ENCODE measurements around the gene SMIM22.

Gene SMIM22

DNA sequence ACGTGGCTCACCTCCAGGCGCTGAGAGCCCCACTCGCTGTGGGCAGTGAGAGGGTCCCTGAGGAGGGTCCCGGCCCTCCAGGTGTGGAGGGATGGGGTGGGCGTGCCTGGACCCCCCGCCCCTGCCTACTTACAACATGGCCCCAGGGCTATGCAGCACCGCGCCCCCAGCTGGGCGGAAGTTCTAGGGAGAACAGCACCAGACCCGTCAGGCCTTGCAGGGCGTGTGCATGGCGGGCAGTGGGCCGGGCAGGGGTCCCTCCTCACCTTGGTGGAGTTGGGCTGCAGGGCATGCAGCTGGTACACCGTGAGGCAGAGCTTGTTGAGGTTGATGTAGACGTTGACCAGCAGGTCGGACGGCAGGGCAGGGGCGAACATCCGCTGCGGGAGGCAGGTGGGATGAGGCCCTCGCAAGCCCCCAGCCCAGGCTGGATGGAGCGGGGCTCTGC is 2.7 kb downstream of the SMIM22 start:
- no peak for DNase-seq

DNA sequence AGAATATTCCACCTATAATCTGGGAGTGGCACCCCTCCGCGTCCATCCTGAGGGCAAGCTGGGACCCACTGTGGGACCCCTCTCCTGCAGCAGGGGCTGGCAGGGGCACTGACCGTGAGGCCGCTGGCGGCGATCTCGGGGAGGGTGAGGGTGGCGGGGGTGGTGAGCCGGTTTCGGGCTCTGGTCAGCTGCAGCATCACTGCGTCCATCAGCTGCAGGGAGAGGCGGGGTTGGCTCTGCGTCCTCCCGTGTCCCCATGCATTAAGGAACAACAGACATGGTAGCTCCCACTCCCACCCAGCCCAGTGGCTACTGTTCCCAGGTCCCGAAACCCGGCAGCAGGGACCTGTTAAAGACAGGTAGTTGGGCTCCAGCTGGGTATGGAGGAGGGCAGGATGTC is 3.3 kb downstream of the SMIM22 start:
- no peak for DNase-seq

GRCh38 chr16:4799171-4799855 is 4.1 kb downstream of the SMIM22 start:
- DNase-seq = no peak

- no peak for DNase-seq
These were observed 5.3 kb downstream of the SMIM22 start for GRCh38 chr16:4800290-4801041.

DNA sequence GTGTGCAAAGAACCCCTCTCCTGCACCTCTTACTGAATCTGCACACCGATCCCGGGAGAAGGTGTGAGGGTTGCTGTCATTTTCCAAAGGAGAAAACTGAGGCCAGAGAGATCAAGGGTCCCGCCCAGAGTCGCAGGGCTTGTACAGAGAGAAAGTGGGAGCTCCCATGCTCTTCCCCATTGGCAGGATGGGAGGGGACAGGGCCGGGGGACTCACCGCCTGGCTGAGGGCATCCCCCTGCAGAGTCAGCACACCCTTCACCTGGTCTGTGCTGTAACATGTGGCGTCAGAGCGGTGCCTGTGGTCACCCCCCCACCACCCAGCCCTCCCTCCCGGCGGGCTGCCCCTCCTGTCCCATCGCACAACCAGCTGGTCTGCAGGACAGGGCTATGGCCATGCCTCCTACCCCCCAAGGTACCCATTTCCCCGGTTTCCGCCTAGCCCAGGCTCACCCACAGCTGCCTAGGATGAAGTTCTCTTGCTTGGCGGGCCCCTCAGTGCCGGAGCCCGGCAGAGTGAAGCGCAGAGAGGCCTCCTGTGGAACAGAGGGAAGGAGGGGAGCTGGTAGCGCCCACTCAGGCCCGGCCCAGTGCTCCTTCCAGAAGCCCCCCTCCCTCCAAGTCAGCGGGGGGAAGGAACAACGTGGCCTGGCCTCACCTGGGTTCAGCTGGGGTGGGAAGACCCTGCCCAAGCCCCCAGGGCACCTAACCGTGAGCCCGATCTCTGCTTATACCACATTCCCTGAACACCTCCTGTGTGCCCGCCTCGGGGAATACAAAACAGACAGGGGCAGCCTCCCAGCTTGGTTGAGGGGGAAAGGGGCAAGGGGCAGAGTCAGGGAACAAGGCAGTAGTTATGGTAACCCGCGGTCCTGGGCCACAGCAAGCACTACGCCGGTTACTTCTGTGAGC is 6.1 kb downstream of the SMIM22 start:
- DNase-seq = no peak

DNA sequence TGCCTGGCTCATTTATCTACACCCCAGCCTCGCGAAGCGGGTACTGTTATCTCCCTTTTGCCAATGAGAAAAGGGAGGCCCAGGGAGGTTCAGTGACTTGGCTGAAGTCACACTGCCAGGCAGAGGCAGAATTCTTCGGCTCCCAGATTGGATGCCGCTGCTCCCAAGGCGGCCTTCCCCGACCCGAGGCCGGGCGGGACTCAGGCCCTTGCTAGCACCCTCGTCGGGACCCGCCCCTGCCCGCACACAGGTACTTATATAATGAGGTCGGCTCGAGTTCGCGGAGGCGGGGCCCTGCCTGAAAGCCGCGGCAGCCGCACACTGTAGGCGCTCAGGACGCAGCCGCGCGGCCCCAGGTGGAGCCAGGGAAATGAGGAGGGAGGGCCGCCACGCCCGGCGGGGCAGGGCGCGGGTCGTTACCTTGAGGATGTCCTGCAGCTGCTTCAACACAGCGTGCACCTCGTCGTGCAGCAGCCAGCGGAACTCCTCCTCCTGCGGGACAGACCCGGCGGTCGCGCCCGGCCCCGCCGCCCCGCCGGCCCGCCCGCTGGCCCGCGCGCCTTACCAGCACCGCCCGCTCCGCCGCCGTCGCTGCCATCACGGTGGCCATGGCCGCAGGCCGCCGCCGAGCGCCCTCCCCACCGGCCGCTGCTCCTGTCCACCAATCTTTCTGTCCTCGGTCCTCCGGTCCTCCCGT is 6.9 kb downstream of the SMIM22 start, which contains the start of gene ROGDI:
ROGDI (minus strand) TSS at position 672 of the 697 bp plus-strand sequence; CDS start at position 610, 62 bp downstream.
- DNase-seq = peak; percentile 3

GRCh38 chr16:4802659-4803287 is 7.6 kb downstream of the SMIM22 start:
- peak; percentile 93 for DNase-seq

- DNase-seq = no peak
These were observed 8.3 kb downstream of the SMIM22 start for GRCh38 chr16:4803401-4803844.

DNA sequence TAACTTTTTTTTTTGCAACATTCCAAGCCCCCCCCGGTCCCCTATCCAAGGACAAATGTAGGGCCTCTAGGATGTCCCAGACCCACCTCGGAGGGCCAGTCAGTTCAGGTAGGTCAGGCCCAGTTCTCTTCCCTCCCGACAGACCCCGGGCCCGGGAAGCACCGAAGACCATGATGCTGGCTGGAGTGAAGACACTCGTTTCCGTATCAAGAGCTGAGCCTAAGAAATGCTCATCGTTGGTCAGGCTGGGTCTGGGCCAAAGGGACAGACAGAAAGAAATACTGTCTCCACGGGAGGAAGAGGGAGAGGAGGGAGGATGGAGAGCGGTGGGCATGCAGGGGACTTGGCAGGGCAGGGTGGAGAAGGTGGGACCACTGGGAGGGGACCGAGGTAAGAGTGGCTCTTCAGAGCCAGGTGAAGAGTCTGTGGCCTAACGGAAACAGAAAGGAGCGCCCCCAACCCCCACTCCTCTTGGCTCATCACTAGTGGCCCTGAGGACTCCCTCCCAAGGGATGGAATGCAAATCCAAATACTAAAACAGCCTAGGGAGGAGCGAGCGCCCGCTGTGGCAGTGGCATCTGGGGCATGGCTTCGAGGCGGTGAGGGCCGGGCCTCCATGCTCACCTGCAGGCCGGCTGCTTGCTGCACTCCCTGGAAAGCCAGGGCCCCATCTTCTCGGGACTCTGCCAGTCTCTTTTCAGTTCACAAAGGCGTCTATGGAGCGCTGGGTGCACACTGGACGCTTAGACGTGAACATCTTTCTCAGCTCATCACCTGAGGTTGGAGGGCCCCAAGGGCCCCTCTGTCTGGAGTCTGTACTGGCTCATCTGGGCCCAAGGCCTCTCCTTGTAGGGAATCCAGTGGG is 9.0 kb downstream of the SMIM22 start:
- no peak for DNase-seq

GRCh38 chr16:4805231-4805630 is 10.1 kb downstream of the SMIM22 start:
- no peak for DNase-seq

GRCh38 chr16:4806280-4806679 is 11.1 kb downstream of the SMIM22 start:
- no peak for DNase-seq

DNA sequence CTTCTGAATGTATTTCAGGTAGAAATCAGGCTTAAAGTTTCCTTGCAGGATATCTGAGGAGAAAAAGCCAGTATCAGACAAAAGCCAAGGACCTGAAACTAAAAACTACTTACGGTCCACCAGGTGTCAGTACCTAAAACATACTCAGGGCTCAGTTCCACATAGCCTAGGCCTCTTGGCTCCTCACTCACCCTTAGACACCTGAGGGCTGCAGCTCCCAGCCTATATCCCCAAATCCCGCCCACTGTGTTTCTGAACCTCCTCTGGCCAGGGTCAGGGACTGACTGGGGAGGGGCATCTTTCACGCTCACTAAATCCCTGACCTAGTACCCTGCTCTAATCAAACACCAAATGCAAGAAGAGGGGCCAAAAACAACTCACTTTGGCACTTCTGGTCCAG is 16.1 kb downstream of the SMIM22 start:
- no peak for DNase-seq

GRCh38 chr16:4811773-4812172 is 16.6 kb downstream of the SMIM22 start:
- DNase-seq = no peak

GRCh38 chr16:4813251-4814003 is 18.3 kb downstream of the SMIM22 start:
- DNase-seq = no peak

GRCh38 chr16:4814046-4814445 is 18.9 kb downstream of the SMIM22 start:
- peak; percentile 9 for DNase-seq

DNA sequence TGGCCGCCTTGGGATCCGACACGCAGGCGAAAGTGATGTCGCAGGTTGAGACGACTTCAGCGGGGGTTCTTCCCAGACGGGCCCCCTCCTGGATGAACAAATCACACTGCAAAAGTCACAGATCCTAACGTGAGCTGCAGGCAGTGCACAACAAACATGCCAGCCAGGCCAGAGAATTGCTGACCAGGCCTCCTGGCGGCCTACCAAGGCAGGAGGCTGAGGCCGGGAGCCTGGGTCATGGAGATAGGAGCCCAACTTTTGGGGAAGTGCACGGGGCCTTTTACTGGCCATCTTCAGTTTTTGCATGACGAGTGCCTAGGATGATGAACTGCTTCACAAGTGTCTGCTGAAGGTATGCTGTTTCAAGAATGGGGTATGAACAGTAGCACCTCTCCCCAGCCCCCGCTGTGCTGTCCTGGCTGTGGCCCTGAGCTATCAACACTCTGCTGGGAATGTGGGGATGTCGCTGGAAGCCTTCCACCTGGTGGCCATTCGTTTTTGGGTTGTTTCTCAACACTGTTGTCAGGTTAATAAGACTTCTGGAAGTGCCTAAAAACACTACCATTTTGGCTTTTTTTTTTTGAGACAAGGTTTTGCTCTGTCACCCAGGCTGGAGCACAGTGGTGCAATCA is 19.5 kb downstream of the SMIM22 start:
- DNase-seq = no peak

DNA sequence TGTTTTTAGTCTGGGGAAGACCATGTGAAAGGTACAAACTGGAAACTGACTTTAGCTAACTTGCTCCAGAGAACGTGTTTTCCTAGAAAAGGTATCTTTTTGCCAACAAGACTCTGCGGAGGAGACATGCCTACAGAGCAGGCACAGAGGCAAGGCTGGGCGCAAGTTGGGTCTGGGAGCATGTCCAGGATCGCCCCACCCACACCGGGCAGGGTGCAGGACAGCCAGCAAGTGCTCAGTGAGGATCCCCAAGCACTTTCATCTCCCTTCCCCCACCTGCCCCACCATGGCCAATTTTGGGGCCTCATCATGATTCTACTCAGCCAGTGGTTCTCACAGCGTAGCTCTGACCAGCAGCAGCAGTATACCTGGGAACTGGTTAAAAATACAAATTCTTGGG is 25.5 kb downstream of the SMIM22 start:
- DNase-seq = no peak

DNA sequence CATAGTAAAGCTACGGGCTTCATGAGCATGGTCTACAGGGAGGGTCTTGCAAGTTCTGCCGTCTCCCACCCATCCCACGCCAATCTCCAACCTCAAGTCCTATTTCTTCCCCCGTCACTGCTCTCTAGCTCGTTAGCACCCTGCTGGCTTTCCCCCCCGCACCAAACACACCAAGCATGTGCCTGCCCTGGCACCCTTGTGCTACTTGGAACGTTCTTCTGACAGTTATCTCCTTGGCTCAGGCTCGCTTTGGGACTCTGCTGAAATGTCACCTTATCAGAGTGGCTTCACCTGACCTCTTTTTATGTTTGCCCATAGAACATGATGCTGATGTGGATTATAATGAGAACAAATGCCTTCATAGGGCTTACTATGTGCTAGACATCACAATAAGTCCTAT is 30.0 kb downstream of the SMIM22 start:
- no peak for DNase-seq

DNA sequence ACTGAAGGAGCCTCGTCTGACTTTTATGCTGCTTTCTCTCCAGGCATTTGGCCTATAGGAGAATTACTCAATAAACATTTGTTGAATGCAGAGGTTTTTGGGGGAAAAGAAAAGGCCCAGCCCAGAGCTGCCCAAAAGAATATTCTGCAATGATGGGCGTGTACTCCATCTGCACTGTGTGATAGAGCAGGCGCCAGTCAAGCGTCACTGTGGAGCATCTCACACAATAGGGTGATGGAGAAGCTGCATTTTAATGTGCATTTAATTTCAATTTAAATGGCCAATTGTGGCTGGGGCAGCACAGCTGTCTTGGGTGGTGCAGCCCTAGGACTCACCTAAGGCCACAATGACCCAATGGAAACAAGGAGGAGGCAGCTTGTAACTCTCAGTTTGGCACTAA is 31.4 kb downstream of the SMIM22 start:
- DNase-seq = no peak

DNA sequence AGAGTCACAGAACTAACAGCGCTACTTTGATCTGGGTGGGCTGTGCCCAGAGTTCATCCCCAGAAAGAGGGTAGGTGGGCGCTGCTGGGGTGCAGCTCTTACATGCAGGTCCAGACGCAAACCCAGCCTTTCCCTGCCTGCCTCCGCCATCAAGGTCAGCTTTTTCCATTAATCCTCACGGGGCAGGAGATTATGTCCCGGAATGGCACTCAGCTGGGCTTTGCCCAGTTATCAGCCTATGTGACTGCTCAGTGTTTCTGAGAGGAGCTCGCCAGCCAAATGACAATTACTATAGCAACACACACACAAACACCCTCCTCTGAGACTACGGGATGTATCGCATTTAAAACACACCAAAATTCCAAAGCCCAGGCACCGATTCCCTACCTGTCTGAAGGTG is 31.8 kb downstream of the SMIM22 start:
- no peak for DNase-seq

Data from HCEC 1CT (cell line).